Cardiac septum (tissue), 1 donor: Measurements from ENCODE around the gene TIMM29. TPM values are rescaled to one million over a fixed set of nuclear protein-coding genes. Genes with fewer than 3 reads are reported as not detected.

Experiments used
- DNase-seq: peaks from one replicate; pipeline ENCODE4 v3.0.0-alpha.2; 2020; ENCODE audit warnings: low spot score
- intact Hi-C: fragments of 100-400 bp; cut with DNase I; formaldehyde crosslinking; loops from one replicate; pipeline ENCODE4 v1.14.0; 2022
- total RNA-seq: library from RNA; stranded (reverse); fragmentation: NEBNext Ultra II Directional; extraction: Animal tissue kit (Norgen Biotek cat#: 25700); gene quantifications from one replicate; pipeline ENCODE4 v1.2.1, GENCODE V29; 2021
- donor health status: DM: no; HTN: no; CAD: no.

The TIMM29 gene
- total RNA-seq, 1 donor from 2014 or later: 14.1 TPM

GRCh38 chr19:10975374-10976130, 46.9 kb downstream of the TIMM29 start:
- no peak for DNase-seq
- intact Hi-C loops: no loop called here

- intact Hi-C loops: no loop called here
- no peak for DNase-seq
These were observed 47.7 kb downstream of the TIMM29 start for GRCh38 chr19:10976131-10976892.

GRCh38 chr19:10977742-10978092, 49.1 kb downstream of the TIMM29 start:
- no peak for DNase-seq
- intact Hi-C loops: no loop called here

Other genes starting within 250 kb of the TIMM29 start
- 24.9 TPM for gene QTRT1, start 227.4 kb upstream of the TIMM29 start, total RNA-seq
- gene DNM2, start 210.7 kb upstream of the TIMM29 start, total RNA-seq: 138 TPM
- 25.6 TPM for gene TMED1, start 92.6 kb upstream of the TIMM29 start, total RNA-seq
- 0.32 TPM for gene C19orf38, start 80.4 kb upstream of the TIMM29 start, total RNA-seq
- gene CARM1, start 57.3 kb upstream of the TIMM29 start, total RNA-seq: 28.1 TPM
- gene YIPF2, start 172 bp upstream of the TIMM29 start, total RNA-seq: 20.8 TPM
- gene SMARCA4, start 32.2 kb downstream of the TIMM29 start, total RNA-seq: 52.2 TPM
- 22.1 TPM for gene LDLR, start 160.7 kb downstream of the TIMM29 start, total RNA-seq
- 3.8 TPM for gene SPC24, start 227.0 kb downstream of the TIMM29 start, total RNA-seq